ENCODE measurements around the gene CMYA5.

The CMYA5 gene

DNA sequence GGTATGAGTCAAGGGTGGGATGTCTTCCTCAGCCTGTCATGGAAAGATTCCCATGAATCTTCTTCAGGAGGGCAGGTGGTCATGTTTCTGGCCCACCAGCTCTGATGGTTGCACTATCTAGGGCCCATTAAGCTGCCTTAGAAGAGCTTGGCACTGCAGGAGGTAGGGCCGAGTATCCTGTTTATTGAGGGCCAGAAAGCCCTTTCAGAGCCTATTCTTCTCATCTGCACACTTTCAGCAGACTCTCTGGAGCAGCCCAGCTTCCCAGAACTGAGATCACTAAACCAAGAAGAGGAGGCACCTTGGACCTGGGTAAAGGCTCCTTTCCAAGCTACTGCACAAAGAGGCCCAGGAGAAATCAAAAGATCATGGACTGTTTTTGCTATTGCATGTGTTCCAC lies 154.9 kb downstream of the CMYA5 start:
- DNase-seq (ENCODE audit: low read depth, low spot score) = no peak
- H3K9ac ChIP-seq (ENCODE audit: insufficient read length, low read depth) = no peak overlapping the region
- TF ChIP-seq ZNF274 (IDR thresholded peaks at IDR 0.05; ENCODE audit: low read depth, low read length) (no peak), SUZ12 (IDR thresholded peaks at IDR 0.05; ENCODE audit: extremely low read depth, insufficient read depth, insufficient read length) (no peak), YY1 (IDR thresholded peaks at IDR 0.05; ENCODE audit: insufficient read depth, insufficient read length) (no peak)
- H3K4me3 ChIP-seq (ENCODE audit: insufficient read length, low read depth) = no peak overlapping the region
- no peaks in the 10 kb centered on the region for H3K4me1 ChIP-seq (ENCODE audit: insufficient read depth, insufficient read length)
- no peaks in the 10 kb centered on the region for H3K27me3 ChIP-seq (ENCODE audit: insufficient read depth, insufficient read length)
- no peaks in the 10 kb centered on the region for H3K9me3 ChIP-seq (ENCODE audit: insufficient read depth, low read length)
- H3K36me3 ChIP-seq (ENCODE audit: insufficient read depth, insufficient read length, low read length) = no peaks in the 10 kb centered on the region

DNA sequence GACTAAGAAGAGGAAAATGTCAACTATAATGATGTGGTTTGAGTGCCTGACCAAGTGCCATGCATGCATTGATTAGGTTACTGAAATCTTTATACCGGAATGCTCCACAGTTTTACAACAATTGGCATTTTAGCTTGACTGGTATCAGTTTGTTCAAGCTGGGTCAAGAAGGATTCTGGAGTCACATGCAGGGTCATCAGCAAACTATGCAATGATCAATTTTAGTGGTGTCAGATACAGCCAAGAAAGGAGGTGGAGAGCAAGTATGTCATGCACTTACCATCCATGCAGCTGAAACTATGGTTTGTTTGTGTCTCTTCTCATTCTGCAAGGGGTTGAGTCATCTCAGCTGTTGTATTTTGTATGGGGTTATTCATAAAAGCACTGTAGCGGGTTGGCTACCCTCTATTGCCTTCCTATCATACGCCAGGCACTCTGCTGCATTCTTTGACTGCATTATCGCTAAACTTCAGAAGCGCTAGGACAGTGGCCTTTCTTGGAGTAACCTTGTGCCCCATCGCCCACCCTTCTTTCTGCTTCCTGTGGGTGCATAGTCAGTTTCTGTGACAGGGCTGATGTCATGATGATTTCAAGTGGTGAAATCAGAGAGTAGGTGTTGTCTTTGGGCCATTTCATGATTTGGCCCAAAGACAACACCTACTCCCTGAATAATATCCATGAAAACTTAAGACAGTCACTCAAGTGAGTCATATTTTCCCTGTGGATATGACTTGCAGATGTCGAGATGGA lies 156.0 kb downstream of the CMYA5 start:
- DNase-seq (ENCODE audit: low read depth, low spot score) = no peak
- TF ChIP-seq ZNF274 (IDR thresholded peaks at IDR 0.05; ENCODE audit: low read depth, low read length) (no peak), SUZ12 (IDR thresholded peaks at IDR 0.05; ENCODE audit: extremely low read depth, insufficient read depth, insufficient read length) (no peak), YY1 (IDR thresholded peaks at IDR 0.05; ENCODE audit: insufficient read depth, insufficient read length) (no peak)
- no peaks in the 10 kb centered on the region for H3K27me3 ChIP-seq (ENCODE audit: insufficient read depth, insufficient read length)
- H3K4me1 ChIP-seq (ENCODE audit: insufficient read depth, insufficient read length) = no peaks in the 10 kb centered on the region
- no peaks in the 10 kb centered on the region for H3K9me3 ChIP-seq (ENCODE audit: insufficient read depth, low read length)
- H3K36me3 ChIP-seq (ENCODE audit: insufficient read depth, insufficient read length, low read length) = no peaks in the 10 kb centered on the region
- no peak overlapping the region for H3K4me3 ChIP-seq (ENCODE audit: insufficient read length, low read depth)
- H3K9ac ChIP-seq (ENCODE audit: insufficient read length, low read depth) = no peak overlapping the region

DNA sequence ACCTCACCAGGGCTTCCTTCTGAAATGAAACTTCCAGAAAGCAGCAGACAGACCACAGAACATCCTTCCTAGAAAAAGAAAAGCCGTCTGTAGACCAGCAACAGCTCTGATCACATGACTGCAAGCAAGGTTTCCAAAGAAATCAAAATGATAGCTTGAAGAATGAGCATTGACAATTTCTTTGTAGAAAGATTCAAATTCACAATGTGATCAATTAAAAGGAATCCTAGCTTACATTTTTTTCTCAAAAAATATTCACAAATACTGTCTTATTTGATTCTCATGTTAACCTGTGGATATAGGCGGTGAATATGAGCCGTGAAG lies 156.5 kb downstream of the CMYA5 start:
- H3K4me1 ChIP-seq (ENCODE audit: insufficient read depth, insufficient read length) = no peaks in the 10 kb centered on the region
- TF ChIP-seq YY1 (IDR thresholded peaks at IDR 0.05; ENCODE audit: insufficient read depth, insufficient read length) (no peak), SUZ12 (IDR thresholded peaks at IDR 0.05; ENCODE audit: extremely low read depth, insufficient read depth, insufficient read length) (no peak), ZNF274 (IDR thresholded peaks at IDR 0.05; ENCODE audit: low read depth, low read length) (no peak)
- H3K27me3 ChIP-seq (ENCODE audit: insufficient read depth, insufficient read length) = no peaks in the 10 kb centered on the region
- no peaks in the 10 kb centered on the region for H3K36me3 ChIP-seq (ENCODE audit: insufficient read depth, insufficient read length, low read length)
- H3K4me3 ChIP-seq (ENCODE audit: insufficient read length, low read depth) = no peak overlapping the region
- no peak for DNase-seq (ENCODE audit: low read depth, low spot score)
- H3K9me3 ChIP-seq (ENCODE audit: insufficient read depth, low read length) = no peaks in the 10 kb centered on the region
- H3K9ac ChIP-seq (ENCODE audit: insufficient read length, low read depth) = no peak overlapping the region

DNA sequence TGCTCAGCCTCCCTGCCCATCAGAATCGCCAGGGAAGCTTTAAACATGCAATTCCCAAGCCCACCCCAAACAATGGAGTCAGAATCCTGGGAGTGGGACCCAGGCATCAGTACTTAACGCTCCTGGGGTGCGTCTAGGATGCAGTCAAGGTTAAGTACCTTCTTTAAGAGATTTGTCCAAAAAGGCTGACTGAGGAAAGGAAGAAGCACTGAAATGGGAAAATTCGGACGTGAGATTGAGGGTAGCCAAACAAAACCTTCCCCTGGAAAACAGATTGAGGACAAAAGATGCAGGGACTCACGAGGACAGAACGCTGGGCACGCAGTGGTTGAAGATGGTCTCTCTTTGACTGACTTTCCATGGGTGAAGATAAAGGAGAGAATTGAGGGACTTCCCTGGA lies 157.9 kb downstream of the CMYA5 start:
- TF ChIP-seq YY1 (IDR thresholded peaks at IDR 0.05; ENCODE audit: insufficient read depth, insufficient read length) = no peak
- TF ChIP-seq ZNF274 (IDR thresholded peaks at IDR 0.05; ENCODE audit: low read depth, low read length) = no peak
- TF ChIP-seq SUZ12 (IDR thresholded peaks at IDR 0.05; ENCODE audit: extremely low read depth, insufficient read depth, insufficient read length) = no peak
- no peak overlapping the region for H3K4me3 ChIP-seq (ENCODE audit: insufficient read length, low read depth)
- DNase-seq (ENCODE audit: low read depth, low spot score) = no peak
- no peaks in the 10 kb centered on the region for H3K27me3 ChIP-seq (ENCODE audit: insufficient read depth, insufficient read length)
- H3K9ac ChIP-seq (ENCODE audit: insufficient read length, low read depth) = no peak overlapping the region
- no peaks in the 10 kb centered on the region for H3K4me1 ChIP-seq (ENCODE audit: insufficient read depth, insufficient read length)
- no peaks in the 10 kb centered on the region for H3K36me3 ChIP-seq (ENCODE audit: insufficient read depth, insufficient read length, low read length)
- no peaks in the 10 kb centered on the region for H3K9me3 ChIP-seq (ENCODE audit: insufficient read depth, low read length)

DNA sequence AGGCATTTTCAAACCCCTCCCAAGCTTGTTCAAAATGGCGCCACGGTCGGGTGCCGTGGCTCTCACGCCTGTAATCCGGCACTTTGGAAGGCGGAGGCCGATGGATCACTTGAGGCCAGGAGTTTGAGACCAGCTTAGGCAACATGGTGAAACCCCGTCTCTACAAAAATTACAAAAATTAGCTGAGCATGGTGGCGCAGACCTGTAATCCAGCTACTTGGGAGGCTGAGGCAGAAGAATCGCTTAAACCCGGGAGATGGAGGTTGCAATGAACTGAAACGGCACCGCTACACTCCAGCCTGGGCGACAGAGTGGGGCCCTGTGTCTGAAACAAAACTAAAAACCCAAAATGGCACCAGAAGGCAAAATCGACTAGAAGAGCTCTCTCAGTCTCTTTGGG lies 159.4 kb downstream of the CMYA5 start:
- Histone ChIP-seq H3K4me3 (ENCODE audit: insufficient read length, low read depth) (no peak overlapping the region), H3K4me1 (ENCODE audit: insufficient read depth, insufficient read length) (no peaks in the 10 kb centered on the region), H3K27me3 (ENCODE audit: insufficient read depth, insufficient read length) (no peaks in the 10 kb centered on the region), H3K36me3 (ENCODE audit: insufficient read depth, insufficient read length, low read length) (no peaks in the 10 kb centered on the region), H3K9me3 (ENCODE audit: insufficient read depth, low read length) (no peaks in the 10 kb centered on the region), H3K9ac (ENCODE audit: insufficient read length, low read depth) (no peak overlapping the region)
- no peak for DNase-seq (ENCODE audit: low read depth, low spot score)
- TF ChIP-seq SUZ12 (IDR thresholded peaks at IDR 0.05; ENCODE audit: extremely low read depth, insufficient read depth, insufficient read length) (no peak), ZNF274 (IDR thresholded peaks at IDR 0.05; ENCODE audit: low read depth, low read length) (no peak), YY1 (IDR thresholded peaks at IDR 0.05; ENCODE audit: insufficient read depth, insufficient read length) (no peak)

Measured in NT2/D1 (cell line).